ENCODE measurements around the gene SLC22A17.

DNA sequence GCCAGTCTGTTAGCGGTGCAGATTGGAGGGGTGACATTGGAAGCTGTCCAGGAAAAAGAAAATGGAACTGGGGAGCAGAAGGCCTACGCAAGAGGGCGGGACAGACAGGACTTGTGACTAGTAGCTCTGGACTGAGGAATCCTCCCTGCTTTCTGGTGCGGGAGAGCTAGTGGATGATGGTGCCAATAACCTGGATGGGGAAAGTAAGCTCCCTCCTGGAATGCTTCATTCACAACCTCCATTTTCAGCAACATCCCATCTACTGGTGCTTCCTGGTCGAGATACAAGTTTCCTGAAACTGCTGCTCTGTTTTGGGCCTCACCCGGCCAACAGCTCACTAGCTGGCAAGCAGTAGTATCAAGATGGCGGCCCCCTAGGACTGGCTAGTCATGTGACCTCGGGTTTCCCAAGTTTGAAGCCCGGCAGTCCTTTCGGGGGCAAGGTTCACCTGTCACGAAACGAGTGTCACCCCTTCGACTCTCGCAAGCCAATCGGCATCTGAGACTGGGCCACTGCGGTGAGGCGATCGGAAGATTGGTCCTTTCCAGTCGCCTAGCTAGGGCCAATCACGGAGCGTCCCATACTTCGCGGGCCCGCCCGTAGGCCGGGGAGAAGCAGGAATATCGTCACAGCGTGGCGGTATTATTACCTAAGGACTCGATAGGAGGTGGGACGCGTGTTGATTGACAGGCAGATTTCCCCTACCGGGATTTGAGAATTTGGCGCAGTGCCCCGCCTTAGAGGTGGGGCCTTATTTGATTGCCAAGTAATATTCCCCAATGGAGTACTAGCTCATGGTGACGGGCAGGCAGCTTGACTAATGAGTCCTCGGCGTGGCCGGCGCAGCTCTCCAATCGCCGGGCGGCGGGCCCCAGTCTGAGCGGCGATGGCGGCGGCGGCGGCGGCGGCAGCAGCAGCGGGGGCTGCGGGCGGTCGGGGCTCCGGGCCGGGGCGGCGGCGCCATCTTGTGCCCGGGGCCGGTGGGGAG, 31.8 kb downstream of the SLC22A17 start, which contains the start of gene PABPN1:
- TF ChIP-seq, protein P1, sequence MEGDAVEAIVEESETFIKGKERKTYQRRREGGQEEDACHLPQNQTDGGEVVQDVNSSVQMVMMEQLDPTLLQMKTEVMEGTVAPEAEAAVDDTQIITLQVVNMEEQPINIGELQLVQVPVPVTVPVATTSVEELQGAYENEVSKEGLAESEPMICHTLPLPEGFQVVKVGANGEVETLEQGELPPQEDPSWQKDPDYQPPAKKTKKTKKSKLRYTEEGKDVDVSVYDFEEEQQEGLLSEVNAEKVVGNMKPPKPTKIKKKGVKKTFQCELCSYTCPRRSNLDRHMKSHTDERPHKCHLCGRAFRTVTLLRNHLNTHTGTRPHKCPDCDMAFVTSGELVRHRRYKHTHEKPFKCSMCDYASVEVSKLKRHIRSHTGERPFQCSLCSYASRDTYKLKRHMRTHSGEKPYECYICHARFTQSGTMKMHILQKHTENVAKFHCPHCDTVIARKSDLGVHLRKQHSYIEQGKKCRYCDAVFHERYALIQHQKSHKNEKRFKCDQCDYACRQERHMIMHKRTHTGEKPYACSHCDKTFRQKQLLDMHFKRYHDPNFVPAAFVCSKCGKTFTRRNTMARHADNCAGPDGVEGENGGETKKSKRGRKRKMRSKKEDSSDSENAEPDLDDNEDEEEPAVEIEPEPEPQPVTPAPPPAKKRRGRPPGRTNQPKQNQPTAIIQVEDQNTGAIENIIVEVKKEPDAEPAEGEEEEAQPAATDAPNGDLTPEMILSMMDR (IDR thresholded peaks at IDR 0.05; ENCODE audit: insufficient read depth, low read depth, low read length): no peak
- TF ChIP-seq EZH2 (IDR thresholded peaks at IDR 0.05; ENCODE audit: insufficient read depth, low read length): no peak

Measured in astrocyte (in vitro differentiated cells and primary cell).